GM19240 (cell line): ENCODE results near the gene NBPF1.
"Not testable (repeated sequence)": the region's sequence is repeated elsewhere in the genome, so short reads cannot be mapped to it uniquely, and the experiment has no call there.

Experiments
- DNase-seq: peaks from one replicate; pipeline ENCODE4 v3.0.0; 2011; ENCODE audit warnings: low spot score; ENCODE audit not compliant: insufficient read length

Gene NBPF1

GRCh38 chr1:16607853-16608815 lies 5.2 kb downstream of the NBPF1 start:
- DNase-seq = not testable (repeated sequence)

GRCh38 chr1:16607433-16607851 lies 5.9 kb downstream of the NBPF1 start:
- no peak for DNase-seq

- DNase-seq = not testable (repeated sequence)
Observed at GRCh38 chr1:16606666-16607432, 6.5 kb downstream of the NBPF1 start.

- no peak for DNase-seq
Observed at GRCh38 chr1:16605532-16606505, 7.5 kb downstream of the NBPF1 start.

GRCh38 chr1:16605213-16605525 lies 8.2 kb downstream of the NBPF1 start:
- DNase-seq = no peak

- not testable (repeated sequence) for DNase-seq
Observed at GRCh38 chr1:16604514-16605212, 8.7 kb downstream of the NBPF1 start.

GRCh38 chr1:16603623-16604022 lies 9.7 kb downstream of the NBPF1 start:
- DNase-seq = not testable (repeated sequence)

GRCh38 chr1:16602336-16603011 lies 10.9 kb downstream of the NBPF1 start:
- not testable (repeated sequence) for DNase-seq

- DNase-seq = not testable (repeated sequence)
Observed at GRCh38 chr1:16600855-16601786, 12.2 kb downstream of the NBPF1 start.

- not testable (repeated sequence) for DNase-seq
Observed at GRCh38 chr1:16599326-16599725, 14.0 kb downstream of the NBPF1 start.

- DNase-seq = not testable (repeated sequence)
Observed at GRCh38 chr1:16595216-16595615, 18.1 kb downstream of the NBPF1 start.

- not testable (repeated sequence) for DNase-seq
Observed at GRCh38 chr1:16591845-16592244, 21.5 kb downstream of the NBPF1 start.

GRCh38 chr1:16588081-16588480 lies 25.3 kb downstream of the NBPF1 start:
- DNase-seq = not testable (repeated sequence)

GRCh38 chr1:16587639-16588038 lies 25.7 kb downstream of the NBPF1 start:
- not testable (repeated sequence) for DNase-seq

- not testable (repeated sequence) for DNase-seq
Observed at GRCh38 chr1:16565324-16565723, 48.0 kb downstream of the NBPF1 start.

- DNase-seq = not testable (repeated sequence)
Observed at GRCh38 chr1:16561035-16561434, 52.3 kb downstream of the NBPF1 start.

GRCh38 chr1:16560498-16560897 lies 52.9 kb downstream of the NBPF1 start:
- not testable (repeated sequence) for DNase-seq

GRCh38 chr1:16559688-16560087 lies 53.7 kb downstream of the NBPF1 start:
- not testable (repeated sequence) for DNase-seq

- DNase-seq = not testable (repeated sequence)
Observed at GRCh38 chr1:16557034-16557433, 56.3 kb downstream of the NBPF1 start.
